Heart left ventricle (tissue), 16 donors: ENCODE data around the gene SNX24. TPM values are rescaled to one million over a fixed set of nuclear protein-coding genes. Genes with fewer than 3 reads are reported as not detected.

Experiments used
- ATAC-seq, 4 donors: fragments of 200-7000 bp; cut with Tn5 transposase; one replicate each; pipeline ENCODE4 v1.9.1; 2020 to 2022; ENCODE audit warnings: moderate library complexity in 4 of 4, mild to moderate bottlenecking in 3 of 4, moderate number of reproducible peaks in 1 of 4
- DNase-seq, 5 donors: peaks; one replicate each; pipeline ENCODE4 v3.0.0-alpha.2; 2020
- H3K27ac ChIP-seq, 12 donors: fragments of 200-600 bp; sonication (generic) in 4 of 12; one replicate each; pipeline versions ENCODE4 v1.5.0 to v1.8.0; 2016 to 2022; ENCODE audit warnings: mild to moderate bottlenecking in 2 of 12
- H3K27me3 ChIP-seq, 9 donors: fragments of 200-600 bp; sonication (generic) in 2 of 9; one replicate each; pipeline versions ENCODE4 v1.5.1 to v1.8.0; 2016 to 2022; ENCODE audit warnings: mild to moderate bottlenecking in 3 of 9
- H3K36me3 ChIP-seq, 9 donors: fragments of 200-600 bp; sonication (generic) in 2 of 9; one replicate each; pipeline versions ENCODE4 v1.5.0 to v1.8.0; 2018 to 2022; ENCODE audit warnings: mild to moderate bottlenecking in 2 of 9
- H3K4me1 ChIP-seq, 12 donors: fragments of 200-600 bp; sonication (generic) in 4 of 12; one replicate each; pipeline versions ENCODE4 v1.5.0 to v1.8.0; 2016 to 2022; ENCODE audit warnings: mild to moderate bottlenecking in 3 of 12
- H3K4me3 ChIP-seq, 12 donors: fragments of 200-600 bp; sonication (generic) in 4 of 12; one replicate each; pipeline versions ENCODE4 v1.5.0 to v1.8.0; 2017 to 2022; ENCODE audit warnings: mild to moderate bottlenecking in 9 of 12, moderate library complexity in 4 of 12
- H3K9me3 ChIP-seq, 12 donors: fragments of 200-600 bp; sonication (generic) in 4 of 12; one replicate each; pipeline versions ENCODE4 v1.5.0 to v1.8.0; 2016 to 2022; ENCODE audit warnings: mild to moderate bottlenecking in 1 of 12
- POLR2A ChIP-seq, 2 donors: fragments of 450-650 bp; IDR thresholded peaks; one replicate each; pipeline ENCODE4 v1.6.1; 2017; ENCODE audit warnings: antibody characterized with exemption in 2 of 2, mild to moderate bottlenecking in 2 of 2, moderate library complexity in 2 of 2
- WGBS, 4 donors: extraction: QIAGEN DNeasy Blood & Tissue Kit in 2 of 4; methylation state at CpG; one replicate each; pipeline versions ENCODE4 v1.1.5 to v1.1.7; 2013 to 2018; 5-methylcytosine and 5-hydroxymethylcytosine counted together
- intact Hi-C, 10 donors: fragments of 100-400 bp; cut with DNase I; formaldehyde crosslinking; loops; one replicate each; pipeline versions ENCODE4 v1.11.1 to v1.14.2; 2022
- polyA plus RNA-seq, 2 donors: library from polyadenylated mRNA; stranded (reverse); fragments of 200-250 nt; gene quantifications; one replicate each; pipeline ENCODE4 v1.2.3, GENCODE V29; 2013
- total RNA-seq, 9 donors: library from RNA; depleted of rRNA in 2 of 9; stranded (reverse); fragments of >200 nt in 2 of 9; fragmentation: NEBNext Ultra II Directional in 3 of 9; extraction: Animal tissue kit (Norgen Biotek cat#: 25700) in 3 of 9; gene quantifications; one replicate each; pipeline versions ENCODE4 v1.1.0 to v1.2.4, GENCODE V29; 2016 to 2023
- TF ChIP-seq, protein P1 (sequence below), 12 donors: fragments of 200-600 bp; sonication (generic) in 4 of 12; IDR thresholded peaks; one replicate each; pipeline versions ENCODE4 v1.5.0 to v1.8.0; 2018 to 2022; ENCODE audit warnings: antibody characterized with exemption in 12 of 12, mild to moderate bottlenecking in 5 of 12
- donor health status: ischemic (EF 13 %, LVEDD 7.1; RV severe dilation, severe dysfunction).
- donor health status: healthy with polysubstance abuse.
- donor health status: DM: no; HTN: yes; CAD: no.
- donor health status: DM: no; HTN: no; CAD: no.
- donor health status: ischemic (EF 25% LVEDD 6.9; RV normal size, moderate dysfunction).
- donor health status: ischemic (EF 25% LVEDD 5.7; RV mildly dilated, moderate dysfunction).
- donor health status: healthy.
- donor health status: DM: yes; HTN: yes; CAD: no.
- donor health status: ischemic (EF 35%, LVEDD 5.7; RV mildly dilated, moderate dysfunction).
- donor health status: nonischemic (EF 11% LVEDD 7.7; RV severe dilation, severe dysfunction).
- donor health status: DM: yes; HTN: yes; CAD: no.
- donor health status: PGD.
- donor health status: ischemic (EF 29% LVEDD 5.4; RV normal size, mild dysfunction).
- donor health status: nonischemic (EF 23%, LVEDD 6.1; RV moderate dilation, normal function).

SNX24 gene
- total and polyA plus RNA-seq, 11 donors, result 10.0 to 21.2 (median 14.8) TPM

GRCh38 chr5:123033157-123033671 is 187.8 kb downstream of the SNX24 start:
- Histone ChIP-seq H3K4me1 (peaks cover 6 to 66% (median 32%) of the 10 kb centered on the region in 12 donors), H3K36me3 (peaks cover 0 to 12% (median 5%) of the 10 kb centered on the region in 9 donors), H3K4me3 (no peak overlapping the region), H3K27me3 (peaks cover 0 to 17% (median 0%) of the 10 kb centered on the region in 9 donors), H3K27ac (peak overlapping the region in 9 of 12 donors; percentile 3 to 59 (median 44)), H3K9me3 (no peaks in the 10 kb centered on the region)
- DNase-seq, result no peak
- intact Hi-C loops, result loop anchor here in 1 of 10 donors (10.0 kb wide), 2 partner anchors 138 to 258 kb away; partner anchors contain the start of gene SNX2
- TF ChIP-seq POLR2A (IDR thresholded peaks at IDR 0.05), result no peak
- 65 to 82% (median 74%) methylated on average over 6 of the region's 6 CpGs for WGBS, 4 donors
- ATAC-seq, result no peak

- Histone ChIP-seq H3K27me3 (peaks cover 0 to 17% (median 0%) of the 10 kb centered on the region in 9 donors), H3K36me3 (no peaks in the 10 kb centered on the region), H3K4me1 (peaks cover 0 to 56% (median 30%) of the 10 kb centered on the region in 12 donors), H3K27ac (peak overlapping the region; percentile 91 to 98 (median 95)), H3K9me3 (no peaks in the 10 kb centered on the region), H3K4me3 (peak overlapping the region; percentile 68 to 96 (median 83))
- TF ChIP-seq, protein P1, sequence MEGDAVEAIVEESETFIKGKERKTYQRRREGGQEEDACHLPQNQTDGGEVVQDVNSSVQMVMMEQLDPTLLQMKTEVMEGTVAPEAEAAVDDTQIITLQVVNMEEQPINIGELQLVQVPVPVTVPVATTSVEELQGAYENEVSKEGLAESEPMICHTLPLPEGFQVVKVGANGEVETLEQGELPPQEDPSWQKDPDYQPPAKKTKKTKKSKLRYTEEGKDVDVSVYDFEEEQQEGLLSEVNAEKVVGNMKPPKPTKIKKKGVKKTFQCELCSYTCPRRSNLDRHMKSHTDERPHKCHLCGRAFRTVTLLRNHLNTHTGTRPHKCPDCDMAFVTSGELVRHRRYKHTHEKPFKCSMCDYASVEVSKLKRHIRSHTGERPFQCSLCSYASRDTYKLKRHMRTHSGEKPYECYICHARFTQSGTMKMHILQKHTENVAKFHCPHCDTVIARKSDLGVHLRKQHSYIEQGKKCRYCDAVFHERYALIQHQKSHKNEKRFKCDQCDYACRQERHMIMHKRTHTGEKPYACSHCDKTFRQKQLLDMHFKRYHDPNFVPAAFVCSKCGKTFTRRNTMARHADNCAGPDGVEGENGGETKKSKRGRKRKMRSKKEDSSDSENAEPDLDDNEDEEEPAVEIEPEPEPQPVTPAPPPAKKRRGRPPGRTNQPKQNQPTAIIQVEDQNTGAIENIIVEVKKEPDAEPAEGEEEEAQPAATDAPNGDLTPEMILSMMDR (IDR thresholded peaks at IDR 0.05), result peak in 2 of 12 donors; percentile 2 to 12
- no peak for TF ChIP-seq POLR2A (IDR thresholded peaks at IDR 0.05)
- DNase-seq, result peak; percentile 31 to 71 (median 58)
- intact Hi-C loops, result loop anchor here in 3 of 10 donors (5.0 to 10.0 kb wide), 5 partner anchors 52 to 261 kb away; partner anchors contain the start of genes PRDM6 (in 1 of the 3), SNX2 (in 1 of the 3) and SNX24 (in 1 of the 3)
- WGBS, 4 donors, result 3 to 6% (median 5%) methylated on average over 21 to 27 of the region's 27 CpGs
- peak in 1 of 4 donors; percentile 18 for ATAC-seq
Measured at GRCh38 chr5:123035360-123035917, 190.0 kb downstream of the SNX24 start.

DNA sequence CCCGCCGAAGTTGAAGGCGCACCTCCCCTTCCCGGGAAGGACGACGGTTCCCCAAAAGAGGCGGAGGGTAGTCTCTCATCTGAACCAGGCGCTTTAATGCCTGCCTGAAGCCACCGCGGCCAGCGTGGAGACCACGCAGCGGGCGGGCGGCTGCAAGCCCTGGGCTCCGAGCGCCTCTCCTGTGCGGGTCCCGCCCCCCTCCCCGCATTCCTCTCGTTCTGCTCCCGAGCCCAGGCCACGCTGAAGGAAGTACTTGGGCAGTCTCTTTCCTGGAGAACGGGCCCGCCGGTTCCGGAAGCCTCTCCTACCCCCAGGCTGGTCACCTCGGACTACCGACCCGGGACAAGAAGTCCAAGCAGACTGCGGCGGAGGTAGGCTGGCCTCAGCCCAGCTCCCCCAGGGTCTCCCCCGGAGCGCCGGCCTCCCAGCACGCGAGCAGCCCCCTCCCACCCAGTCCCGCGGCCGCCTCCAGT is 190.5 kb downstream of the SNX24 start:
- intact Hi-C loops, result loop anchor here in 3 of 10 donors (5.0 to 10.0 kb wide), 5 partner anchors 51 to 261 kb away; partner anchors contain the start of genes PRDM6 (in 1 of the 3), SNX2 (in 1 of the 3) and SNX24 (in 1 of the 3)
- DNase-seq (peak; percentile 41 to 81 (median 65)), ATAC-seq (peak; percentile 31 to 65 (median 48))
- H3K4me1 ChIP-seq, result peaks cover 0 to 56% (median 30%) of the 10 kb centered on the region in 12 donors
- H3K27ac ChIP-seq, result peak overlapping the region; percentile 91 to 98 (median 95)
- H3K27me3 ChIP-seq, result peaks cover 0 to 17% (median 0%) of the 10 kb centered on the region in 9 donors
- H3K9me3 ChIP-seq, result no peaks in the 10 kb centered on the region
- no peak for TF ChIP-seq POLR2A (IDR thresholded peaks at IDR 0.05)
- TF ChIP-seq, protein P1 (IDR thresholded peaks at IDR 0.05), result no peak
- no peaks in the 10 kb centered on the region for H3K36me3 ChIP-seq
- H3K4me3 ChIP-seq, result peak overlapping the region; percentile 68 to 96 (median 83)
- 0 to 1% (median 0%) methylated on average over 10 to 40 of the region's 40 CpGs for whole genome bisulfite sequencing, 4 donors

GRCh38 chr5:123036391-123037103 is 191.1 kb downstream of the SNX24 start, which contains the start of gene PPIC:
PPIC (minus strand) TSS chr5:123036725; CDS start chr5:123036625, 100 bp downstream.
- ATAC-seq, result peak; percentile 92 to 97 (median 96)
- peak; percentile 91 to 94 (median 93) for DNase-seq
- Histone ChIP-seq H3K27ac (peak within 1 kb of the TSS; percentile 91 to 98 (median 95)), H3K9me3 (no peaks in the 10 kb centered on the region), H3K4me1 (peaks cover 0 to 51% (median 28%) of the 10 kb centered on the region in 12 donors), H3K36me3 (no peaks in the 10 kb centered on the region), H3K27me3 (peaks cover 0 to 17% (median 0%) of the 10 kb centered on the region in 9 donors), H3K4me3 (peak within 1 kb of the TSS; percentile 68 to 96 (median 83))
- 0 to 1% (median 1%) methylated on average over 13 to 84 of the region's 84 CpGs for WGBS, 4 donors
- peak in 1 of 2 donors; percentile 91 for TF ChIP-seq POLR2A (IDR thresholded peaks at IDR 0.05)
- TF ChIP-seq, protein P1 (IDR thresholded peaks at IDR 0.05), result peak in 1 of 12 donors; percentile 10
- intact Hi-C loops, result loop anchor here in 3 of 10 donors (5.0 to 10.0 kb wide), 5 partner anchors 51 to 262 kb away; partner anchors contain the start of genes PRDM6 (in 1 of the 3), SNX2 (in 1 of the 3) and SNX24 (in 1 of the 3)
